KMS-11 (cell line): ENCODE measurements around the gene TSPAN5.
A peak's percentile ranks its signal among the peaks of the same experiment; 100 is the strongest.

ENCODE experiments used
- H2AFZ ChIP-seq: fragments of 200-600 bp; sonication (generic); 2 replicates; pipeline ENCODE4 v1.6.1; 2016; ENCODE audit warnings: antibody characterized with exemption, mixed run types, low read depth
- H3K27ac ChIP-seq: fragments of 200-600 bp; sonication (generic); 2 replicates; pipeline ENCODE4 v1.6.1; 2016; ENCODE audit warnings: mild to moderate bottlenecking, mixed run types
- H3K27me3 ChIP-seq: fragments of 200-600 bp; sonication (generic); 2 replicates; pipeline ENCODE4 v1.6.1; 2017; ENCODE audit warnings: mild to moderate bottlenecking, low read depth, mixed run types, moderate library complexity; ENCODE audit not compliant: insufficient read depth
- H3K36me3 ChIP-seq: fragments of 200-600 bp; sonication (generic); 2 replicates; pipeline ENCODE4 v1.6.1; 2017; ENCODE audit warnings: mild to moderate bottlenecking, mixed run types; ENCODE audit not compliant: insufficient read depth
- H3K4me1 ChIP-seq: fragments of 200-600 bp; sonication (generic); 2 replicates; pipeline ENCODE4 v1.6.1; 2016; ENCODE audit warnings: mild to moderate bottlenecking, low read depth, mixed run types; ENCODE audit not compliant: poor library complexity, severe bottlenecking
- H3K4me2 ChIP-seq: fragments of 200-600 bp; sonication (generic); 2 replicates; pipeline ENCODE4 v1.7.0; 2016; ENCODE audit warnings: mild to moderate bottlenecking, mixed run types
- H3K4me3 ChIP-seq: fragments of 200-600 bp; sonication (generic); IDR thresholded peaks from 2 replicates; pipeline ENCODE4 v1.6.1; 2017; ENCODE audit warnings: low read depth, low read length, mixed read lengths; ENCODE audit not compliant: insufficient read depth
- H3K79me2 ChIP-seq: fragments of 200-600 bp; sonication (generic); 2 replicates; pipeline ENCODE4 v1.6.1; 2016; ENCODE audit warnings: low read depth, mixed run types; ENCODE audit not compliant: insufficient read depth
- H3K9ac ChIP-seq: fragments of 200-600 bp; sonication (generic); 2 replicates; pipeline ENCODE4 v1.6.1; 2016; ENCODE audit warnings: mild to moderate bottlenecking, mixed run types
- H4K20me1 ChIP-seq: fragments of 200-600 bp; sonication (generic); 2 replicates; pipeline ENCODE4 v1.6.1; 2016; ENCODE audit warnings: mild to moderate bottlenecking, mixed run types; ENCODE audit not compliant: insufficient read depth
- TF ChIP-seq, protein P1 (sequence below): fragments of 200-600 bp; sonication (generic); conservative IDR thresholded peaks from 2 replicates; pipeline ENCODE4 v1.6.1; 2017; ENCODE audit warnings: low read depth, mild to moderate bottlenecking, antibody characterized with exemption, low read length, moderate library complexity, mixed read lengths

TSPAN5 gene

DNA sequence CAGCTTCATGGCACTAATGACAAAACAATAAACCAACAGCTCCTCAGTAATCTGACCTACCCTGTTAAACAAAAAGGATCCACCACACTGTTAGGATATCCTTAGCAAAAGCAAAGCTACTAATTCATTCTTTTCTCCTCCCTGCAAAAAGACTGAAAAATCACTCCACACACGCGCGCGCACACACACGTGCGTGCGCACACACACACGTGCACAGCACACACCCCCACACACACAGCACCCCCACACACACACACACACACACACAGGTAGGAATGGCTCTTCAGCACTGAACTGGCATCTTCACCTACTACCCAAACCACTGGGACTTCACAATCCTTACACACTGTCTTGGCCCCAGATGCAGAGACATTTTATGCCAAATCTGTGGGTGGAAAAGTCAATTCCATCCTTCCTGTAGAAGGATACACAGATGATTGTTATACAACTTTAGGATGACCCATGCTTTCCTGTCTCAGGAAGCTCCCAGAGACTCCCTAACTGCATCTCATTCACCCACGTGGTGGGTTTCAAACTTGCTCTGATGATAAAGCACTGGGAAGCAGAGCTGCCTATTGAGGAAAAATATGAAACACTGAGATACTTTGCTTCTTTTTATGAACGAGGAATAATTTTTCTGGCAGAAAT lies 102.5 kb downstream of the TSPAN5 start:
- no peaks in the 10 kb centered on the region for H3K36me3 ChIP-seq
- H3K9ac ChIP-seq, result no peak overlapping the region
- no peaks in the 10 kb centered on the region; the same call in 1 of the 2 replicates for H3K79me2 ChIP-seq
- peaks cover 46% of the 10 kb centered on the region for H3K4me1 ChIP-seq
- no peak overlapping the region for H3K4me3 ChIP-seq
- H2AFZ ChIP-seq, result no peak overlapping the region
- H3K27ac ChIP-seq, result no peak overlapping the region
- no peak overlapping the region for H3K4me2 ChIP-seq
- no peaks in the 10 kb centered on the region for H4K20me1 ChIP-seq
- TF ChIP-seq, protein P1, sequence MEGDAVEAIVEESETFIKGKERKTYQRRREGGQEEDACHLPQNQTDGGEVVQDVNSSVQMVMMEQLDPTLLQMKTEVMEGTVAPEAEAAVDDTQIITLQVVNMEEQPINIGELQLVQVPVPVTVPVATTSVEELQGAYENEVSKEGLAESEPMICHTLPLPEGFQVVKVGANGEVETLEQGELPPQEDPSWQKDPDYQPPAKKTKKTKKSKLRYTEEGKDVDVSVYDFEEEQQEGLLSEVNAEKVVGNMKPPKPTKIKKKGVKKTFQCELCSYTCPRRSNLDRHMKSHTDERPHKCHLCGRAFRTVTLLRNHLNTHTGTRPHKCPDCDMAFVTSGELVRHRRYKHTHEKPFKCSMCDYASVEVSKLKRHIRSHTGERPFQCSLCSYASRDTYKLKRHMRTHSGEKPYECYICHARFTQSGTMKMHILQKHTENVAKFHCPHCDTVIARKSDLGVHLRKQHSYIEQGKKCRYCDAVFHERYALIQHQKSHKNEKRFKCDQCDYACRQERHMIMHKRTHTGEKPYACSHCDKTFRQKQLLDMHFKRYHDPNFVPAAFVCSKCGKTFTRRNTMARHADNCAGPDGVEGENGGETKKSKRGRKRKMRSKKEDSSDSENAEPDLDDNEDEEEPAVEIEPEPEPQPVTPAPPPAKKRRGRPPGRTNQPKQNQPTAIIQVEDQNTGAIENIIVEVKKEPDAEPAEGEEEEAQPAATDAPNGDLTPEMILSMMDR, result no peak
- H3K27me3 ChIP-seq, result no peaks in the 10 kb centered on the region

DNA sequence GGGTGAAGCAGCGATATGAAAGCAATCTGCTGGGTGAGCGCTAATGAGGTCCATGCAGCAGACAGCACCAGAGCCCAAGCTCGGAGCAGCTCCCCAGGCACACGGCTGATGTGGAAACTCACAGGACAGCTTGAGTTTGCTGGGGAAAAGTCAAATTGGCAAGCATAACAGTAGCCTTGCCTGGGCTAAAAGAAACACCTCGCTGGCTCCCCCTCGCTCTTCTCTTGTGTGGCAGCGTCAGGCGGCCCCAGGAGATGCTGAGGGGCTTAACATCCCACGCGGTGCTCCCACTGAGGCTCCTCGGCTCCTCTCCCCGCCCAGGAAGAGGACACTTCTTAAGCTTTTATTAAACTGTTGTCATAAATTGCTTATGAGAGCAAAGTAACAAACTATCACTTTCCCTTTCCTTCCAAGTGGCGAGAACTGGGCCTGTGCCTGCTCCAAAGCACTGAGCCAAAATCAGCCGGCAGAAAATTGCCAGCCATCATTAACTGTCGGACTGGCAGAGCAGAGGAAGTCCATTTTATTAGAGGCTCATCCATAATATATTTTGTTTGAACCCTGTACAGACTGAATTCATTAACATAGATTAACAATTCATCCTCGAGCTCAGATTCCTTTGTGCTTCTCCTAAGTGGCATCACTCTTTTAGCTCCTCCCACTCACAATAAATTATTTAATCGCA lies 111.4 kb downstream of the TSPAN5 start:
- Histone ChIP-seq H4K20me1 (no peaks in the 10 kb centered on the region), H3K9ac (no peak overlapping the region), H3K27me3 (no peaks in the 10 kb centered on the region), H3K27ac (peak overlapping the region; percentile 2; the same call in 1 of the 2 replicates), H3K36me3 (no peaks in the 10 kb centered on the region), H3K79me2 (no peaks in the 10 kb centered on the region; the same call in 1 of the 2 replicates), H3K4me1 (peaks cover 37% of the 10 kb centered on the region), H3K4me3 (no peak overlapping the region), H3K4me2 (peak overlapping the region; percentile 14; the same call in 1 of the 2 replicates), H2AFZ (no peak overlapping the region)
- TF ChIP-seq, protein P1, result no peak

DNA sequence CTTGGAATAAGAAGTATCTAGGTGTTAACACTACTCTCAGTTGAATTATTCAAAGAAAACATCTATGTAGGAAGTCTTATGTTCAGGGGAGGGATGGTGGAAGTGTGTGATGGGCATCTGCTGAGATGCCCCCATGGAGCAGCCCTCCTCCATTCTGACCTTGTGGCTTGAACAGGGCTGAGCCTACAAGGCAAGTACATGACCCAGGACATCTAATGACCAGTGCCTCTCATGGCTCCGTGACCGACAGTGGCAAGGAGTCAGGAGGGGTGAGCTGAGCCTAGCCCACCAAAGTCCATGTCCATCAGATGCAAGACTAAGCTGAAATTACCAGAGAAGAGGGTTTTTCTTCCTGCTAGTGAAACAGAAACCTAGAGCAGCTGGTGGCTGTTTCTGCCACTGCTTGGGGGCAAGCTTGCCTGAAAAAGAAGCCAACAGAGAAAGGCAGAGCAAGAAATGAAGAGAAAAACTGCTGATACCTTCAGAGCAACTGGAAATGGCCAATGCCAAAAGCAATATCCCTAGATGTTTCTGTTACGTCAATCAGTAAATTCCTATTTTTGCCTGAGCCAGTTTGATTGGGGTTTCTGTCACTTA lies 113.5 kb downstream of the TSPAN5 start:
- H3K4me2 ChIP-seq, result peak overlapping the region; percentile 69

DNA sequence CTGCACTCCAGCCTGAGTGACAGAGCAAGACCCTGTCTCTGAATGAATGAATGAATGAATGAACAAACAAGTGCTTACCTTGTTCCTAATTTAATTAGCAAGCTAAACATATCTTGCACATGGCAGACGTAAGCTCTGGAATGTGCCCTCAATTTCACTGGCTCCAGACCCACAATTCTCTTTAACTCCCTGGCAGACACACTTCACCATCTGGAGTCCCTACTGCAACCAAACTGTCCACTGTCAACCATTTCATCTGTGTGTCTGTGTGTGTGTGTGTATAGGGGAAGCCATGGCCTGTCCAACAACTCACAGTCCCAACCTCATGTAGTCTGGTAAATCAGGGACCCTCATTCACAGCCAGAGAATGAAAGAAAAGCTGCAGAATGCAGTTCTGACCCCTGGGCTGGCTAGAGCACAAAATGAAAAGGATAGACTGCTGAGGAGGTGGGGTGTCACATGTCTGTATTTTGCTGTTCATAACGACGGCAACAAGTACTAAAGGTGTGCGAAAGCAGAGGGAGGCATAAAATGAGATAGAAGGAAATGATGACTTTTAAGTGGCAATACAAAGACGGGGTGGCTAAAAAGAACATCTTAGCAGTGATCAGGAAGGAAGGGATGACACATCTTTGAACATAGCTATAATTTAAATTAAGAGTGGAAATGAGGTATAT lies 114.1 kb downstream of the TSPAN5 start:
- Histone ChIP-seq H3K27me3 (no peaks in the 10 kb centered on the region), H3K4me3 (no peak overlapping the region), H4K20me1 (no peaks in the 10 kb centered on the region), H3K27ac (no peak overlapping the region), H3K4me1 (peaks cover 37% of the 10 kb centered on the region), H3K79me2 (no peaks in the 10 kb centered on the region; the same call in 1 of the 2 replicates), H3K4me2 (peak overlapping the region; percentile 69; the same call in 1 of the 2 replicates), H3K9ac (no peak overlapping the region; the same call in 1 of the 2 replicates), H3K36me3 (no peaks in the 10 kb centered on the region), H2AFZ (no peak overlapping the region)
- TF ChIP-seq, protein P1, result no peak

More for the DNA sequence above, 113.5 kb downstream of the TSPAN5 start:
- H3K36me3 ChIP-seq, result no peaks in the 10 kb centered on the region
- H3K27ac ChIP-seq, result peak overlapping the region; percentile 48; the same call in 1 of the 2 replicates
- H3K4me1 ChIP-seq, result peaks cover 37% of the 10 kb centered on the region
- no peaks in the 10 kb centered on the region for H3K27me3 ChIP-seq
- no peaks in the 10 kb centered on the region for H4K20me1 ChIP-seq
- TF ChIP-seq, protein P1, result no peak
- no peak overlapping the region for H2AFZ ChIP-seq
- no peaks in the 10 kb centered on the region; the same call in 1 of the 2 replicates for H3K79me2 ChIP-seq
- H3K4me3 ChIP-seq, result no peak overlapping the region
- peak overlapping the region; percentile 10; the same call in 1 of the 2 replicates for H3K9ac ChIP-seq
